ENCODE data around the gene CFAP74. TPM values are rescaled to one million over a fixed set of nuclear protein-coding genes. Genes with fewer than 3 reads are reported as not detected.

Gene CFAP74
- total RNA-seq, 1 donor: not detected

DNA sequence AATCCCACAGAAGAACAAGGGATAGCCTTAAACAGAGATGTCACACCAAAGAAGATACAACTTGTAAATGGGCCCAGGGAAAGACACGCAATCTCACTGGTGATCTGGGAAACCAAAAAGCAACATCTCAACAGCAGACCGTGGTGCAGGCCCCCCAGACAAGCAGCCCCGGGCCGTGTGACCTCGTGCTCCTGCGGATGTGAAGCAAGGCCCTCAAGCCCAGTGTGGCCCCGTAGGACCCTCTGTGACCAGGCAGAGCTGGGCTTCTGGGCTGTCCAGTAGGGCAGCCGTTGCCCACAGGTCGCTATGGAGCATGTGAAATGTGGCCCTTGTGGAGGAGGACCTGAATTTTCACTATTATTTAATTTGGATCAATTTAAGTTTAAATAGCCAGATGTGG lies 49.6 kb downstream of the CFAP74 start:
- TF ChIP-seq, protein P1, sequence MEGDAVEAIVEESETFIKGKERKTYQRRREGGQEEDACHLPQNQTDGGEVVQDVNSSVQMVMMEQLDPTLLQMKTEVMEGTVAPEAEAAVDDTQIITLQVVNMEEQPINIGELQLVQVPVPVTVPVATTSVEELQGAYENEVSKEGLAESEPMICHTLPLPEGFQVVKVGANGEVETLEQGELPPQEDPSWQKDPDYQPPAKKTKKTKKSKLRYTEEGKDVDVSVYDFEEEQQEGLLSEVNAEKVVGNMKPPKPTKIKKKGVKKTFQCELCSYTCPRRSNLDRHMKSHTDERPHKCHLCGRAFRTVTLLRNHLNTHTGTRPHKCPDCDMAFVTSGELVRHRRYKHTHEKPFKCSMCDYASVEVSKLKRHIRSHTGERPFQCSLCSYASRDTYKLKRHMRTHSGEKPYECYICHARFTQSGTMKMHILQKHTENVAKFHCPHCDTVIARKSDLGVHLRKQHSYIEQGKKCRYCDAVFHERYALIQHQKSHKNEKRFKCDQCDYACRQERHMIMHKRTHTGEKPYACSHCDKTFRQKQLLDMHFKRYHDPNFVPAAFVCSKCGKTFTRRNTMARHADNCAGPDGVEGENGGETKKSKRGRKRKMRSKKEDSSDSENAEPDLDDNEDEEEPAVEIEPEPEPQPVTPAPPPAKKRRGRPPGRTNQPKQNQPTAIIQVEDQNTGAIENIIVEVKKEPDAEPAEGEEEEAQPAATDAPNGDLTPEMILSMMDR (IDR thresholded peaks at IDR 0.05; ENCODE audit: insufficient read depth, low read length): no peak
- H3K4me3 ChIP-seq (ENCODE audit: low read depth, low read length): no peak overlapping the region
- DNase-seq (ENCODE audit: low read depth): no peak

DNA sequence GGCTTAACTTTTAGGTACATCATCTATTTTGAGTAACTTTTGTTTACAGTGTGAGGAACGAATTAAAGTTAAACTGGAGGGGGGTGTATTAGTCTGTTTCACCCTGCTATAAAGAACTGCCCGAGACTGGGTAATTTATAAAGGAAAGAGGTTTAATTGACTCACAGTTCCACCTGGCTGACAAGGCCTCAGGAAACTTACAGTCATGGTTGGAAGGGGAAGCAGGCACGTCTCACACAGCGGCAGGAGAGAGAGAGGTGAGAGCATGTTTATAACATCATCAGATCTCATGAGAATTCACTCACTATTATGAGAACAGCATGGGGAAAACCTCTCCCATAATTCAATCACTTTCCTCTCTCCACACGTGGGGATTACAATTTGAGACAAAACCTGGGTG lies 52.6 kb downstream of the CFAP74 start:
- H3K4me3 ChIP-seq (ENCODE audit: low read depth, low read length): no peak overlapping the region
- TF ChIP-seq, protein P1 (IDR thresholded peaks at IDR 0.05; ENCODE audit: insufficient read depth, low read length): no peak
- DNase-seq (ENCODE audit: low read depth): no peak

- H3K4me3 ChIP-seq (ENCODE audit: low read depth, low read length): no peak overlapping the region
- no peak for DNase-seq (ENCODE audit: low read depth)
- TF ChIP-seq, protein P1 (IDR thresholded peaks at IDR 0.05; ENCODE audit: insufficient read depth, low read length): no peak
Measured at GRCh38 chr1:1948783-1949182, 54.8 kb downstream of the CFAP74 start.

DNA sequence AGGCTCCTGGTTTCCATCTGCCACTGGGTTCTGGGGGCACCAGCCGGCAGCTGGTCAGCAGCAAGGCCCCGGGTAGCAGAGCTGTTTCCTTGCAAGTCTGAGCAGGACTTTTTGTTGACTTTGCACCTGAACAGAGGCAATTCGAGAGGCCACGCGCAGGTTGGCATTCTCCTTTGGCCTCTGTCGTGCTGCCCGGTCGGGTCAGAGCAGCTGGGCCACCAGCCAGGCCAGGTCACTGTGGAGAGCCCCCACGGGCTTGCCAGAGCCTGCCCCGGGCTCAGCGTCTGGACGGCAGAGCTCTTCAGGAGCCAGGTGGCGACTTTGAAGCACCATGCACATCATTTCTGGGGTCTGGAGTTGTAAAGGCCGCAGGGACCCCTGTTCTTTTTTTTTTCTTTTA lies 56.1 kb downstream of the CFAP74 start:
- no peak for DNase-seq (ENCODE audit: low read depth)
- TF ChIP-seq, protein P1 (IDR thresholded peaks at IDR 0.05; ENCODE audit: insufficient read depth, low read length): no peak
- H3K4me3 ChIP-seq (ENCODE audit: low read depth, low read length): no peak overlapping the region

GRCh38 chr1:1946540-1946939 lies 57.0 kb downstream of the CFAP74 start:
- no peak overlapping the region for H3K4me3 ChIP-seq (ENCODE audit: low read depth, low read length)
- TF ChIP-seq, protein P1 (IDR thresholded peaks at IDR 0.05; ENCODE audit: insufficient read depth, low read length): peak; percentile 23
- DNase-seq (ENCODE audit: low read depth): peak; percentile 72

GRCh38 chr1:1945782-1946393 lies 57.7 kb downstream of the CFAP74 start:
- TF ChIP-seq, protein P1 (IDR thresholded peaks at IDR 0.05; ENCODE audit: insufficient read depth, low read length): no peak
- no peak overlapping the region for H3K4me3 ChIP-seq (ENCODE audit: low read depth, low read length)
- DNase-seq (ENCODE audit: low read depth): no peak
